ENCODE results near the gene USP35. TPM values are rescaled to one million over a fixed set of nuclear protein-coding genes. Genes with fewer than 3 reads are reported as not detected.

The USP35 gene
- total RNA-seq, 6 experiments from 2014 or later, result 5.3 to 10.1 (median 7.9) TPM

GRCh38 chr11:78192911-78193351, 4.2 kb downstream of the USP35 start:
- TF ChIP-seq POLR2A (IDR thresholded peaks at IDR 0.05), result no peak
- TF ChIP-seq, protein P1, sequence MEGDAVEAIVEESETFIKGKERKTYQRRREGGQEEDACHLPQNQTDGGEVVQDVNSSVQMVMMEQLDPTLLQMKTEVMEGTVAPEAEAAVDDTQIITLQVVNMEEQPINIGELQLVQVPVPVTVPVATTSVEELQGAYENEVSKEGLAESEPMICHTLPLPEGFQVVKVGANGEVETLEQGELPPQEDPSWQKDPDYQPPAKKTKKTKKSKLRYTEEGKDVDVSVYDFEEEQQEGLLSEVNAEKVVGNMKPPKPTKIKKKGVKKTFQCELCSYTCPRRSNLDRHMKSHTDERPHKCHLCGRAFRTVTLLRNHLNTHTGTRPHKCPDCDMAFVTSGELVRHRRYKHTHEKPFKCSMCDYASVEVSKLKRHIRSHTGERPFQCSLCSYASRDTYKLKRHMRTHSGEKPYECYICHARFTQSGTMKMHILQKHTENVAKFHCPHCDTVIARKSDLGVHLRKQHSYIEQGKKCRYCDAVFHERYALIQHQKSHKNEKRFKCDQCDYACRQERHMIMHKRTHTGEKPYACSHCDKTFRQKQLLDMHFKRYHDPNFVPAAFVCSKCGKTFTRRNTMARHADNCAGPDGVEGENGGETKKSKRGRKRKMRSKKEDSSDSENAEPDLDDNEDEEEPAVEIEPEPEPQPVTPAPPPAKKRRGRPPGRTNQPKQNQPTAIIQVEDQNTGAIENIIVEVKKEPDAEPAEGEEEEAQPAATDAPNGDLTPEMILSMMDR (IDR thresholded peaks at IDR 0.05), result no peak
- Histone ChIP-seq H3K36me3 (no peaks in the 10 kb centered on the region), H3K9me3 (no peaks in the 10 kb centered on the region), H3K27ac (peak overlapping the region in 1 of 3 donors; percentile 22), H3K4me1 (peaks cover 0 to 27% (median 6%) of the 10 kb centered on the region in 4 donors), H3K27me3 (no peaks in the 10 kb centered on the region), H3K4me3 (no peak overlapping the region)
- ATAC-seq (no peak), DNase-seq (no peak)
- intact Hi-C loops (cut with DNase I), result no loop called here
- 73% methylated on average over 4 of the region's 4 CpGs for WGBS (ENCODE audit: insufficient coverage, low coverage, low lambda C conversion rate, missing lambda C conversion rate)

DNA sequence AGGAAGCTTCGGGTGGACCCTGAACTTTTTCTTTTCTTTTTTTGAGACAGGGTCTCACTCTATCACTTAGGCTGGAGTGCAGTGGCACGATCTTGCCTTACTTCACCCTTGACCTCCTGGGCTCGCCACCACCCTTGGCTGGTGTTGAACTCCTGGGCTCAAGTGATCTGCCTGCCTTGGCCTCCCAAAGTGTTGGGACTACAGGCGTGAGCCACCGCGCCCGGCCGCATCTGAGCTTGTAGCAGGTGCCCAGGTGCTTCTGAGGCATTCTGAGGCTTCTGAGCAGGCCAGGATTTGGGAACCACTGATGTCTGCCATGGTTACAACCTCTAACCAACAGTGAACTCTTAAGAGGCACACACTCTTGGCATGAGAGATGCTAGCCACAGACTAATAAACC, 5.1 kb downstream of the USP35 start:
- peaks cover 0 to 4% (median 0%) of the 10 kb centered on the region in 4 donors for H3K36me3 ChIP-seq
- no peak for ATAC-seq
- peaks cover 0 to 27% (median 6%) of the 10 kb centered on the region in 4 donors for H3K4me1 ChIP-seq
- no peaks in the 10 kb centered on the region for H3K9me3 ChIP-seq
- DNase-seq, result no peak
- TF ChIP-seq, protein P1 (IDR thresholded peaks at IDR 0.05), result no peak
- no peak for TF ChIP-seq POLR2A (IDR thresholded peaks at IDR 0.05)
- H3K27ac ChIP-seq, result no peak overlapping the region
- H3K27me3 ChIP-seq, result no peaks in the 10 kb centered on the region
- intact Hi-C loops (cut with DNase I), result no loop called here
- 100% methylated on average over 1 of the region's 8 CpGs for WGBS (ENCODE audit: insufficient coverage, low coverage, low lambda C conversion rate, missing lambda C conversion rate)
- H3K4me3 ChIP-seq, result no peak overlapping the region

- intact Hi-C loops (cut with DNase I), result no loop called here
- no peak for DNase-seq
- 97% methylated on average over 3 of the region's 3 CpGs for WGBS (ENCODE audit: insufficient coverage, low coverage, low lambda C conversion rate, missing lambda C conversion rate)
- no peak for TF ChIP-seq POLR2A (IDR thresholded peaks at IDR 0.05)
- Histone ChIP-seq H3K36me3 (peaks cover 0 to 4% (median 0%) of the 10 kb centered on the region in 4 donors), H3K27ac (no peak overlapping the region), H3K9me3 (no peaks in the 10 kb centered on the region), H3K27me3 (no peaks in the 10 kb centered on the region), H3K4me1 (peaks cover 0 to 21% (median 3%) of the 10 kb centered on the region in 4 donors), H3K4me3 (no peak overlapping the region)
- peak in 1 of 4 donors; percentile 10 for ATAC-seq
These were observed 5.8 kb downstream of the USP35 start for GRCh38 chr11:78194490-78194889.

GRCh38 chr11:78195917-78196560, 7.3 kb downstream of the USP35 start:
- WGBS (ENCODE audit: insufficient coverage, low coverage, low lambda C conversion rate, missing lambda C conversion rate), result 100% methylated on average over 1 of the region's 60 CpGs
- TF ChIP-seq, protein P1 (IDR thresholded peaks at IDR 0.05), result no peak
- no peak for TF ChIP-seq POLR2A (IDR thresholded peaks at IDR 0.05)

GRCh38 chr11:78196661-78197091, 8.0 kb downstream of the USP35 start:
- H3K9me3 ChIP-seq, result no peaks in the 10 kb centered on the region
- intact Hi-C loops (cut with DNase I), result no loop called here
- no peak overlapping the region for H3K4me3 ChIP-seq
- TF ChIP-seq, protein P1 (IDR thresholded peaks at IDR 0.05), result no peak
- no peak for TF ChIP-seq POLR2A (IDR thresholded peaks at IDR 0.05)
- H3K4me1 ChIP-seq, result peaks cover 0 to 6% (median 2%) of the 10 kb centered on the region in 4 donors
- no peak overlapping the region for H3K27ac ChIP-seq
- peaks cover 0 to 9% (median 2%) of the 10 kb centered on the region in 4 donors for H3K36me3 ChIP-seq
- ATAC-seq (no peak), DNase-seq (no peak)
- H3K27me3 ChIP-seq, result no peaks in the 10 kb centered on the region
- 87% methylated on average over 3 of the region's 40 CpGs for WGBS (ENCODE audit: insufficient coverage, low coverage, low lambda C conversion rate, missing lambda C conversion rate)

More at GRCh38 chr11:78195917-78196560, 7.3 kb downstream of the USP35 start:
- Histone ChIP-seq H3K9me3 (no peaks in the 10 kb centered on the region), H3K4me3 (no peak overlapping the region), H3K27me3 (no peaks in the 10 kb centered on the region), H3K27ac (no peak overlapping the region), H3K36me3 (peaks cover 0 to 4% (median 2%) of the 10 kb centered on the region in 4 donors), H3K4me1 (peaks cover 0 to 6% (median 2%) of the 10 kb centered on the region in 4 donors)
- DNase-seq, result no peak
- ATAC-seq, result no peak
- intact Hi-C loops (cut with DNase I), result no loop called here
